ENCODE results near the gene ANKS3. TPM values are rescaled to one million over a fixed set of nuclear protein-coding genes. Genes with fewer than 3 reads are reported as not detected.

Gene ANKS3, protein sequence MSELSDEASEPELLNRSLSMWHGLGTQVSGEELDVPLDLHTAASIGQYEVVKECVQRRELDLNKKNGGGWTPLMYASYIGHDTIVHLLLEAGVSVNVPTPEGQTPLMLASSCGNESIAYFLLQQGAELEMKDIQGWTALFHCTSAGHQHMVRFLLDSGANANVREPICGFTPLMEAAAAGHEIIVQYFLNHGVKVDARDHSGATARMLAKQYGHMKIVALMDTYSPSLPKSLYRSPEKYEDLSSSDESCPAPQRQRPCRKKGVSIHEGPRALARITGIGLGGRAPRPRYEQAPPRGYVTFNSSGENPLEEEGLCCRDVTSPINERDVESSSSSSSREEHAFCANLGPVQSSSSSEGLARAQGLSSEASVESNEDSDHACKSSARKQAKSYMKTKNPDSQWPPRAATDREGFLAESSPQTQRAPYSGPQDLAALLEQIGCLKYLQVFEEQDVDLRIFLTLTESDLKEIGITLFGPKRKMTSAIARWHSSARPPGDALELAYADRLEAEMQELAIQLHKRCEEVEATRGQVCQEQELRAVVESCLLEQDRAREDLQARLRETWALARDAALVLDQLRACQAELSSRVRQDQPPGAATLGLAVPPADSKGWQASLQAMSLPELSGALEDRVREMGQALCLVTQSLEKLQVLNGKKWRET
- 10 to 100 TPM; 29.8 to 41.8 TPM for total RNA-seq

DNA sequence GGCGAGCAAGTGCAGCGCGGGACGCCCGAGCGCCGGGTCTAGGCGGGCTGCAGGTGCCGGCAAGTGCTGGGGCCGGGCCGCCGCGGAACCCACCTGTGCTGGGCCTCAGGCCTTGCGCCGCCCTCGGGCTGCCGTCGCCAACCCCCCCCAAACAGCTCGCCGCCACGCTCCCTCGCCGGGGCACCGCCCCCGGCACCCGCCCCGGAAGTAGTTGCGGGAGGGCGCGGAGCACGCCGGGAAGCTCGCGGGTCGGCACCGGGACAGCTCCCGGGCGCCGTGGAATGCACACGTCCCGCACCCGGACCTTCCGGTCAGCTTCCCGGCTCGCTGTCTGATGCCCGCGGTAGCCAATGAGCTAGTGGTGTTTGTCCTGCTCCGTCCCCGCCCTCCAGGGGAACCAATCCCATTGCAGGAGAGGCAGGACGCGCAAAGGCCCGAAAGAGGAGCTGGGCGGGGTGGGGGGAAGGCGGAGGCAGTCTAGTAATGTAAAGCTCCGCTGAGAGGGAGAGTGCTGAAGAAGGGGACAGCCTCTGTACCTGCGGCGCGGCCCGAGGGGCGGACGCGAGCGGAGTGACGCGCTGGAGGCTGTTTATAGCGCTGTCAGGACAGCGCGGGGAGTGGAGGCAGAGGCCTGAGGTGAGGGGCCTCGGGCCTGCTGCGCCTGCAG, at the start of gene ANKS3, which contains the start of gene DNAAF8:
Gene ANKS3 (minus strand): TSS at position 209 of the 667 bp plus-strand sequence. CDS start 4,122 bp downstream, outside the sequence.
Gene DNAAF8 (plus strand): TSS at position 475 of the 667 bp plus-strand sequence. CDS start 1,978 bp downstream, outside the sequence.
- peaks cover 13% of the 10 kb centered on the region in 2 donors for H3K4me1 ChIP-seq (ENCODE audit: control insufficient read depth in 1 of 2, low read depth in 2 of 2)
- H3K27me3 ChIP-seq (replicated peaks; ENCODE audit: insufficient read depth): no peaks in the 10 kb centered on the region
- H3K27ac ChIP-seq: peak within 1 kb of the TSS; percentile 77 to 80
- ATAC-seq (ENCODE audit: insufficient number of reproducible peaks, low FRiP score, low read depth): peak; percentile 96
- peaks cover 7% of the 10 kb centered on the region for H3K36me3 ChIP-seq
- DNase-seq (ENCODE audit: low spot score): peak; percentile 95
- TF ChIP-seq, protein P1, sequence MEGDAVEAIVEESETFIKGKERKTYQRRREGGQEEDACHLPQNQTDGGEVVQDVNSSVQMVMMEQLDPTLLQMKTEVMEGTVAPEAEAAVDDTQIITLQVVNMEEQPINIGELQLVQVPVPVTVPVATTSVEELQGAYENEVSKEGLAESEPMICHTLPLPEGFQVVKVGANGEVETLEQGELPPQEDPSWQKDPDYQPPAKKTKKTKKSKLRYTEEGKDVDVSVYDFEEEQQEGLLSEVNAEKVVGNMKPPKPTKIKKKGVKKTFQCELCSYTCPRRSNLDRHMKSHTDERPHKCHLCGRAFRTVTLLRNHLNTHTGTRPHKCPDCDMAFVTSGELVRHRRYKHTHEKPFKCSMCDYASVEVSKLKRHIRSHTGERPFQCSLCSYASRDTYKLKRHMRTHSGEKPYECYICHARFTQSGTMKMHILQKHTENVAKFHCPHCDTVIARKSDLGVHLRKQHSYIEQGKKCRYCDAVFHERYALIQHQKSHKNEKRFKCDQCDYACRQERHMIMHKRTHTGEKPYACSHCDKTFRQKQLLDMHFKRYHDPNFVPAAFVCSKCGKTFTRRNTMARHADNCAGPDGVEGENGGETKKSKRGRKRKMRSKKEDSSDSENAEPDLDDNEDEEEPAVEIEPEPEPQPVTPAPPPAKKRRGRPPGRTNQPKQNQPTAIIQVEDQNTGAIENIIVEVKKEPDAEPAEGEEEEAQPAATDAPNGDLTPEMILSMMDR (IDR thresholded peaks at IDR 0.05): no peak
- no peaks in the 10 kb centered on the region for H3K9me3 ChIP-seq
- H3K4me3 ChIP-seq: peak within 1 kb of the TSS; percentile 94

DNA sequence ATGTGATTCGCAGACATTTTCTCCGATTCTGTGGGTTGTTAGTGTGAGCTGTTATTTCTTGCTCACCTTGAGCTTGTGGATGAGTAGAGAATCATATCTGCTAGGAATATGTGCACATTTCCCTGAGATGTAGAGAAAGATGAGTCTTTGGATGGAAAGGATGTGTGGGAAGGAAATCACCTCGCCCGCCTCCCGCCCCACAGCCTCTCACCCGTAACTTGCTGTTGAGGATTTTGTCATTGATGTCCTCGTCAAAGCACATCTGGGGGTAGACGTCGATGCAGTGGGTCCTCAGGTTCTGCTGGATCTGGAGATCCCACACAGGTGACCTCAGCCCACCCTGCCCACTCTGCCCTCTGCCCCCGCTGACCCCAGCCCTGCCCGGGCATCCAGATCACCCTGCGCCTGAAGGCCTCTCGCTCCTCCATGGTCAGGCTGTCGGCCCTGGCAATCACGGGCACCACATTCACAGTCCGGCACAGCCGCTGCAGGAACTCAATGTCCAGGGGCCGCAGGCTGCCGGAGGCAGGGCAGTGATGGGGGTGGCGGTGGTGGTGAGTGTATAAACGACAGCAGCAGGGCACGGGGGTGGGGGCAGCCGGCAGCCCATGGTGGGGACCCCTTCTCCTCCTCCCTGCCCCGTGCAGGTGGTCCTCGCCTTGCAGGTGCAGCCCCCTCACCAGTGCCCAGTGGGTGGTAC, 49.3 kb upstream of the ANKS3 start:
- no peak overlapping the region for H3K4me3 ChIP-seq
- H3K27me3 ChIP-seq (replicated peaks; ENCODE audit: insufficient read depth): no peaks in the 10 kb centered on the region
- H3K27ac ChIP-seq: no peak overlapping the region
- no peaks in the 10 kb centered on the region for H3K4me1 ChIP-seq (ENCODE audit: control insufficient read depth in 1 of 2, low read depth in 2 of 2)
- no peaks in the 10 kb centered on the region for H3K36me3 ChIP-seq
- no peaks in the 10 kb centered on the region for H3K9me3 ChIP-seq
- no peak for ATAC-seq (ENCODE audit: insufficient number of reproducible peaks, low FRiP score, low read depth)
- DNase-seq (ENCODE audit: low spot score): no peak
- TF ChIP-seq, protein P1 (IDR thresholded peaks at IDR 0.05): no peak

- H3K4me3 ChIP-seq: no peak overlapping the region
Measured at GRCh38 chr16:4780235-4780634, 46.2 kb upstream of the ANKS3 start.

GRCh38 chr16:4778050-4778392, 44.0 kb upstream of the ANKS3 start:
- Histone ChIP-seq H3K36me3 (no peaks in the 10 kb centered on the region), H3K27ac (no peak overlapping the region), H3K4me3 (no peak overlapping the region), H3K4me1 (ENCODE audit: control insufficient read depth in 1 of 2, low read depth in 2 of 2) (no peaks in the 10 kb centered on the region), H3K27me3 (replicated peaks; ENCODE audit: insufficient read depth) (no peaks in the 10 kb centered on the region), H3K9me3 (no peaks in the 10 kb centered on the region)
- no peak for ATAC-seq (ENCODE audit: insufficient number of reproducible peaks, low FRiP score, low read depth)
- TF ChIP-seq, protein P1 (IDR thresholded peaks at IDR 0.05): no peak
- no peak for DNase-seq (ENCODE audit: low spot score)

More at GRCh38 chr16:4780235-4780634, 46.2 kb upstream of the ANKS3 start:
- Histone ChIP-seq H3K36me3 (no peaks in the 10 kb centered on the region), H3K4me1 (ENCODE audit: control insufficient read depth in 1 of 2, low read depth in 2 of 2) (no peaks in the 10 kb centered on the region), H3K27me3 (replicated peaks; ENCODE audit: insufficient read depth) (no peaks in the 10 kb centered on the region), H3K27ac (no peak overlapping the region), H3K9me3 (no peaks in the 10 kb centered on the region)
- ATAC-seq (ENCODE audit: insufficient number of reproducible peaks, low FRiP score, low read depth) (no peak), DNase-seq (ENCODE audit: low spot score) (no peak)
- TF ChIP-seq, protein P1 (IDR thresholded peaks at IDR 0.05): no peak

All from thoracic aorta (tissue), 2 donors.